ENCODE results near the gene CBLN3.

DNA sequence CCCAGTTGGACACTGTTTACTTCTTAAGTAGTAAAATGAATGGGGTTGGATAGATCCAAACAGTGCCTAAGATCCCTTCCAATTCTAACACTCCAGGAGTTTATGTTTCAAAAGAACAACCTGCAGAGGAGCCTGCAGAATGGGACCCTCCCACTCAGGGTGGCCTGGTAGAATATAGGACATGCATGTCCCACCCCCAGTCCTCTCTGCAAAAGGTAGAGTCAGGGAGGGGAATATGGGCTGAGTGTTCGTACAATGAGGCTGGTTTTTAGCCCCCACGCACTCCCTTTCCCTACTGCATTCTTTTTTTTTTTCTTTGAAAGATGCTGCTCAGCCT lies 42.5 kb downstream of the CBLN3 start:
- TF ChIP-seq CTCF (IDR thresholded peaks at IDR 0.05) (no peak), POLR2A (IDR thresholded peaks at IDR 0.05) (no peak)

All from stomach (tissue), 4 donors.